ENCODE data around the gene COL7A1. TPM values are rescaled to one million over a fixed set of nuclear protein-coding genes. Genes with fewer than 3 reads are reported as not detected.

Gene COL7A1
- total and polyA plus RNA-seq, 2 experiments from 2014 or later, result 4.0 to 7.9 TPM

- Histone ChIP-seq H4K20me1 (replicated peaks; ENCODE audit: insufficient read depth) (no peaks in the 10 kb centered on the region), H3K27me3 (ENCODE audit: insufficient read depth) (no peaks in the 10 kb centered on the region), H3K36me3 (ENCODE audit: insufficient read depth) (no peaks in the 10 kb centered on the region), H3F3A (replicated peaks; ENCODE audit: low read depth) (no peaks in the 10 kb centered on the region), H3K4me2 (no peak overlapping the region), H3K4me3 (no peak overlapping the region), H3K27ac (ENCODE audit: low read depth) (no peak overlapping the region), H2AFZ (no peak overlapping the region), H3K9me2 (ENCODE audit: insufficient read depth) (no peaks in the 10 kb centered on the region), H3K79me2 (replicated peaks; ENCODE audit: insufficient read depth) (no peaks in the 10 kb centered on the region), H3K4me1 (ENCODE audit: insufficient read depth) (no peaks in the 10 kb centered on the region)
- Mint-ChIP-seq H3K27ac (peak overlapping the region; percentile 59; the same call in 1 of the 2 replicates), H3K9me3 (no peaks in the 10 kb centered on the region), H3K4me3 (no peak overlapping the region), H3K27me3 (ENCODE audit: insufficient read depth, low read depth, poor library complexity) (peaks cover 3% of the 10 kb centered on the region), H3K36me3 (ENCODE audit: low read depth) (no peaks in the 10 kb centered on the region; the same call in 2 of the 3 replicates), H3K4me1 (no peaks in the 10 kb centered on the region)
- no peak for TF ChIP-seq STAT1 (IDR thresholded peaks at IDR 0.05; ENCODE audit: unreplicated experiment)
- ATAC-seq (no peak), DNase-seq (ENCODE audit: low spot score) (no peak)
Observed at GRCh38 chr3:48575366-48575765, 19.8 kb downstream of the COL7A1 start.

GRCh38 chr3:48573973-48574585, 21.1 kb downstream of the COL7A1 start:
- Mint-ChIP-seq H3K4me3 (no peak overlapping the region), H3K36me3 (ENCODE audit: low read depth) (no peaks in the 10 kb centered on the region; the same call in 2 of the 3 replicates), H3K4me1 (no peaks in the 10 kb centered on the region), H3K27me3 (ENCODE audit: insufficient read depth, low read depth, poor library complexity) (peaks cover 3% of the 10 kb centered on the region), H3K27ac (no peak overlapping the region), H3K9me3 (no peaks in the 10 kb centered on the region)
- Histone ChIP-seq H3F3A (replicated peaks; ENCODE audit: low read depth) (no peaks in the 10 kb centered on the region), H3K9me2 (ENCODE audit: insufficient read depth) (no peaks in the 10 kb centered on the region), H3K4me1 (ENCODE audit: insufficient read depth) (no peaks in the 10 kb centered on the region), H3K27ac (ENCODE audit: low read depth) (no peak overlapping the region), H3K4me3 (no peak overlapping the region), H3K4me2 (no peak overlapping the region), H3K27me3 (ENCODE audit: insufficient read depth) (no peaks in the 10 kb centered on the region), H4K20me1 (replicated peaks; ENCODE audit: insufficient read depth) (no peaks in the 10 kb centered on the region), H3K36me3 (ENCODE audit: insufficient read depth) (no peaks in the 10 kb centered on the region), H2AFZ (no peak overlapping the region), H3K79me2 (replicated peaks; ENCODE audit: insufficient read depth) (no peaks in the 10 kb centered on the region)
- ATAC-seq, result no peak
- DNase-seq (ENCODE audit: low spot score), result no peak
- TF ChIP-seq NANOG (IDR thresholded peaks at IDR 0.05; ENCODE audit: borderline replicate concordance), result no peak
- TF ChIP-seq REST (IDR thresholded peaks at IDR 0.05; ENCODE audit: unreplicated experiment), result no peak
- TF ChIP-seq ZNF331 (CRISPR knock-in tag; IDR thresholded peaks at IDR 0.05; ENCODE audit: low read depth), result no peak
- no peak for TF ChIP-seq EZH2 (IDR thresholded peaks at IDR 0.05; ENCODE audit: low read depth, unreplicated experiment)
- no peak for TF ChIP-seq ZNF114 (CRISPR knock-in tag; IDR thresholded peaks at IDR 0.05)
- TF ChIP-seq STAT1 (IDR thresholded peaks at IDR 0.05; ENCODE audit: unreplicated experiment), result no peak
- TF ChIP-seq ETS1 (IDR thresholded peaks at IDR 0.05), result no peak
- TF ChIP-seq ZNF462 (CRISPR knock-in tag; IDR thresholded peaks at IDR 0.05), result no peak
